Liver (tissue), 9 donors: ENCODE measurements around the gene TRAIP. TPM values are rescaled to one million over a fixed set of nuclear protein-coding genes. Genes with fewer than 3 reads are reported as not detected.

Source experiments
- DNase-seq: peaks from one replicate; pipeline ENCODE4 v3.0.0-alpha.2; 2017; ENCODE audit warnings: low spot score
- H3K27ac ChIP-seq, 2 donors: one replicate each; pipeline ENCODE4 v1.7.0; 2013; ENCODE audit warnings: inconsistent platforms in 2 of 2, low read length in 2 of 2, control low read depth in 1 of 2, low read depth in 1 of 2, mild to moderate bottlenecking in 1 of 2
- H3K27me3 ChIP-seq, 4 donors: one replicate each; pipeline versions ENCODE4 v1.6.1 to v1.7.0; 2013; ENCODE audit warnings: low read length in 3 of 4, inconsistent platforms in 1 of 4, mild to moderate bottlenecking in 1 of 4, moderate library complexity in 1 of 4; ENCODE audit not compliant: control insufficient read depth in 4 of 4, insufficient read depth in 4 of 4
- H3K36me3 ChIP-seq, 4 donors: one replicate each; pipeline versions ENCODE4 v1.6.1 to v1.7.0; 2013; ENCODE audit warnings: low read length in 3 of 4, mild to moderate bottlenecking in 3 of 4, low read depth in 1 of 4, moderate library complexity in 1 of 4; ENCODE audit not compliant: control insufficient read depth in 4 of 4, insufficient read depth in 3 of 4
- H3K4me1 ChIP-seq, 4 donors: one replicate each; pipeline versions ENCODE4 v1.6.1 to v1.7.0; 2013; ENCODE audit warnings: low read length in 3 of 4, mild to moderate bottlenecking in 3 of 4, moderate library complexity in 1 of 4; ENCODE audit not compliant: control insufficient read depth in 4 of 4, insufficient read depth in 4 of 4
- H3K4me3 ChIP-seq, 3 donors: one replicate each; pipeline versions ENCODE4 v1.6.1 to v1.7.0; 2013; ENCODE audit warnings: low read length in 3 of 3, control low read depth in 1 of 3, low read depth in 1 of 3, mild to moderate bottlenecking in 1 of 3
- H3K9ac ChIP-seq, 2 donors: one replicate each; pipeline ENCODE4 v1.7.0; 2013; ENCODE audit warnings: low read length in 2 of 2, mild to moderate bottlenecking in 2 of 2, moderate library complexity in 2 of 2, control low read depth in 1 of 2, low read depth in 1 of 2
- H3K9me3 ChIP-seq, 4 donors: one replicate each; pipeline versions ENCODE4 v1.6.1 to v1.7.0; 2013; ENCODE audit warnings: low read length in 3 of 4; ENCODE audit not compliant: control insufficient read depth in 4 of 4
- ATF3 ChIP-seq: IDR thresholded peaks from 2 replicates; pipeline ENCODE4 v1.6.1; 2016; ENCODE audit warnings: antibody characterized with exemption
- CTCF ChIP-seq: fragments of 150-350 bp; IDR thresholded peaks from 2 replicates; pipeline ENCODE4 v1.5.1; 2017; ENCODE audit warnings: improper control_type of control experiment, low read depth, low read length; ENCODE audit not compliant: missing input control
- EGR1 ChIP-seq, 2 donors: IDR thresholded peaks; 2 replicates each; pipeline ENCODE4 v1.6.1; 2016 to 2018; ENCODE audit warnings: antibody characterized with exemption in 2 of 2, low read depth in 2 of 2
- FOXA1 ChIP-seq: IDR thresholded peaks from 2 replicates; pipeline ENCODE4 v1.6.1; 2016; ENCODE audit warnings: antibody characterized with exemption
- FOXA2 ChIP-seq: IDR thresholded peaks from 2 replicates; pipeline ENCODE4 v1.6.1; 2016; ENCODE audit warnings: antibody characterized with exemption
- GABPA ChIP-seq, 2 donors: IDR thresholded peaks in 1 of 2; conservative IDR thresholded peaks in 1 of 2; 2 replicates each; pipeline ENCODE4 v1.6.1; 2016; ENCODE audit warnings: antibody characterized with exemption in 2 of 2, mild to moderate bottlenecking in 1 of 2, moderate library complexity in 1 of 2
- HNF4A ChIP-seq, 2 donors: conservative IDR thresholded peaks; 2 replicates each; pipeline ENCODE4 v1.6.1; 2016; ENCODE audit warnings: antibody characterized with exemption in 2 of 2, mild to moderate bottlenecking in 2 of 2
- HNF4G ChIP-seq: IDR thresholded peaks from 2 replicates; pipeline ENCODE4 v1.6.1; 2016; ENCODE audit warnings: antibody characterized with exemption
- JUND ChIP-seq, 2 donors: IDR thresholded peaks; 2 replicates each; pipeline ENCODE4 v1.6.1; 2016; ENCODE audit warnings: antibody characterized with exemption in 2 of 2
- MAX ChIP-seq: IDR thresholded peaks from 2 replicates; pipeline ENCODE4 v1.6.1; 2016; ENCODE audit warnings: antibody characterized with exemption
- NR2F2 ChIP-seq: IDR thresholded peaks from 2 replicates; pipeline ENCODE4 v1.6.1; 2016; ENCODE audit warnings: antibody characterized with exemption
- RAD21 ChIP-seq, 2 donors: IDR thresholded peaks; 2 replicates each; pipeline ENCODE4 v1.6.1; 2016; ENCODE audit warnings: antibody characterized with exemption in 2 of 2, mild to moderate bottlenecking in 2 of 2
- REST ChIP-seq: IDR thresholded peaks from 2 replicates; pipeline ENCODE4 v1.6.1; 2016; ENCODE audit warnings: antibody characterized with exemption, mild to moderate bottlenecking
- RXRA ChIP-seq, 2 donors: IDR thresholded peaks; 2 replicates each; pipeline ENCODE4 v1.6.1; 2017 to 2018; ENCODE audit warnings: antibody characterized with exemption in 2 of 2, mild to moderate bottlenecking in 1 of 2
- SP1 ChIP-seq: IDR thresholded peaks from 2 replicates; pipeline ENCODE4 v1.6.1; 2018; ENCODE audit warnings: antibody characterized with exemption, mild to moderate bottlenecking
- TAF1 ChIP-seq: conservative IDR thresholded peaks from 2 replicates; pipeline ENCODE4 v1.6.1; 2016; ENCODE audit warnings: antibody characterized with exemption, mild to moderate bottlenecking
- YY1 ChIP-seq: IDR thresholded peaks from 2 replicates; pipeline ENCODE4 v1.6.1; 2016; ENCODE audit warnings: antibody characterized with exemption, mild to moderate bottlenecking
- ZBTB33 ChIP-seq: IDR thresholded peaks from 2 replicates; pipeline ENCODE4 v1.6.1; 2016; ENCODE audit warnings: antibody characterized with exemption
- WGBS: extraction: QIAGEN DNeasy Blood & Tissue Kit; methylation state at CpG from one replicate; pipeline ENCODE4 v1.1.7; 2013; 5-methylcytosine and 5-hydroxymethylcytosine counted together
- polyA plus RNA-seq, 2 donors: library from polyadenylated mRNA; stranded (reverse) in 1 of 2; unstranded in 1 of 2; fragments of 200-250 nt in 1 of 2; fragments of >200 nt in 1 of 2; fragmentation: Nextera tagmentation in 1 of 2; extraction: Ambion mirVana in 1 of 2; gene quantifications; one replicate each; pipeline versions ENCODE4 v1.2.1 to v1.2.3, GENCODE V29; 2013 to 2015
- total RNA-seq, 2 donors: library from RNA; depleted of rRNA; stranded (reverse); fragments of >200 nt; gene quantifications; one replicate each; pipeline ENCODE4 v1.2.3, GENCODE V29; 2014
- donor health status: healthy.
- donor health status: healthy.
- donor health status: healthy.
- donor health status: healthy.
- donor health status: healthy.

Gene TRAIP
- total and polyA plus RNA-seq, 4 donors = 0.42 to 7.9 (median 0.64) TPM

GRCh38 chr3:49889296-49889695 lies 32.9 kb upstream of the TRAIP start:
- Histone ChIP-seq H3K9me3 (no peaks in the 10 kb centered on the region), H3K4me1 (no peaks in the 10 kb centered on the region), H3K27ac (no peak overlapping the region), H3K36me3 (no peaks in the 10 kb centered on the region), H3K9ac (no peak overlapping the region), H3K4me3 (no peak overlapping the region), H3K27me3 (no peaks in the 10 kb centered on the region)
- DNase-seq = no peak
- WGBS = 90% methylated on average over 10 of the region's 10 CpGs
- TF ChIP-seq MAX (no peak), FOXA2 (no peak), EGR1 (IDR thresholded peaks at IDR 0.05; ENCODE audit: low read depth in 2 of 2) (no peak), NR2F2 (no peak), YY1 (no peak), FOXA1 (no peak)

- Histone ChIP-seq H3K4me1 (peaks cover 0 to 4% (median 0%) of the 10 kb centered on the region in 4 donors), H3K36me3 (no peaks in the 10 kb centered on the region), H3K9ac (no peak overlapping the region), H3K27ac (no peak overlapping the region), H3K4me3 (no peak overlapping the region), H3K9me3 (no peaks in the 10 kb centered on the region), H3K27me3 (no peaks in the 10 kb centered on the region)
- no peak for DNase-seq
- TF ChIP-seq RXRA (IDR thresholded peaks at IDR 0.05) (no peak), ZBTB33 (no peak), HNF4G (no peak), CTCF (no peak), FOXA2 (no peak), MAX (no peak), SP1 (no peak), NR2F2 (no peak), EGR1 (IDR thresholded peaks at IDR 0.05; ENCODE audit: low read depth in 2 of 2) (no peak), YY1 (no peak), HNF4A (conservative IDR thresholded peaks at IDR 0.05) (no peak)
These were observed 30.5 kb upstream of the TRAIP start for GRCh38 chr3:49886922-49887265.

- Histone ChIP-seq H3K9me3 (no peaks in the 10 kb centered on the region), H3K4me1 (peaks cover 0 to 9% (median 0%) of the 10 kb centered on the region in 4 donors), H3K27me3 (no peaks in the 10 kb centered on the region), H3K36me3 (no peaks in the 10 kb centered on the region), H3K9ac (no peak overlapping the region), H3K27ac (no peak overlapping the region), H3K4me3 (no peak overlapping the region)
- no peak for DNase-seq
- 96% methylated on average over 4 of the region's 4 CpGs for WGBS
- no peak for TF ChIP-seq NR2F2
- no peak for TF ChIP-seq FOXA1
- no peak for TF ChIP-seq ZBTB33
- TF ChIP-seq ATF3 = no peak
- TF ChIP-seq REST = no peak
- no peak for TF ChIP-seq EGR1 (IDR thresholded peaks at IDR 0.05; ENCODE audit: low read depth in 2 of 2)
- TF ChIP-seq YY1 = no peak
- no peak for TF ChIP-seq TAF1
- TF ChIP-seq HNF4A (conservative IDR thresholded peaks at IDR 0.05) = no peak
- TF ChIP-seq HNF4G = no peak
- TF ChIP-seq JUND (IDR thresholded peaks at IDR 0.05) = no peak
- no peak for TF ChIP-seq SP1
- no peak for TF ChIP-seq RAD21 (IDR thresholded peaks at IDR 0.05)
- TF ChIP-seq GABPA (IDR thresholded peaks at IDR 0.05 in 1 of 2, conservative IDR thresholded peaks at IDR 0.05 in 1 of 2) = no peak
These were observed 27.6 kb upstream of the TRAIP start for GRCh38 chr3:49883998-49884397.
